ENCODE results near the gene NXF1. TPM values are rescaled to one million over a fixed set of nuclear protein-coding genes. Genes with fewer than 3 reads are reported as not detected.
A peak's percentile ranks its signal among the peaks of the same experiment; 100 is the strongest.

Gene NXF1
- 100 to 1,000 TPM in 1 of 2 experiments, 10 to 100 TPM in 1; 93.6 to 120 TPM for total RNA-seq

GRCh38 chr11:62805076-62805892, at the start of gene NXF1:
TSS of gene NXF1 (minus strand) at chr11:62805440. CDS start at chr11:62805356, 84 bp downstream.
- no peaks in the 10 kb centered on the region for H3K27me3 Mint-ChIP-seq
- CTCF ChIA-PET: interaction anchor here (0.5 to 5.9 kb wide), 13 partner anchors 11 to 100 kb away, joined by 3 to 40 read pairs (median 4); partner anchors contain the start of genes HNRNPUL2, SLC3A2 and TMEM179B
- peaks cover 34% of the 10 kb centered on the region for H3K36me3 Mint-ChIP-seq
- peak within 1 kb of the TSS; percentile 99 for H3K4me3 Mint-ChIP-seq
- H3K4me1 Mint-ChIP-seq: peaks cover 49% of the 10 kb centered on the region
- H3K9me3 Mint-ChIP-seq (ENCODE audit: low read depth): no peaks in the 10 kb centered on the region
- peak; percentile 95 for DNase-seq
- peak; percentile 83 for ATAC-seq
- peak within 1 kb of the TSS; percentile 98 for H3K27ac Mint-ChIP-seq

- Mint-ChIP-seq H3K9me3 (ENCODE audit: low read depth) (no peaks in the 10 kb centered on the region), H3K4me1 (peaks cover 57% of the 10 kb centered on the region), H3K27me3 (peaks cover 3% of the 10 kb centered on the region), H3K4me3 (peak overlapping the region; percentile 93), H3K36me3 (peaks cover 49% of the 10 kb centered on the region), H3K27ac (peak overlapping the region; percentile 91)
- DNase-seq (no peak), ATAC-seq (no peak)
- CTCF ChIA-PET: interaction anchor here (0.6 to 3.8 kb wide), 11 partner anchors 11 to 486 kb away, joined by 3 to 28 read pairs (median 6); partner anchors contain the start of genes SLC3A2, TMEM179B and WDR74
Observed at GRCh38 chr11:62854013-62854824, 49.0 kb upstream of the NXF1 start.

GRCh38 chr11:62853279-62853965, 48.2 kb upstream of the NXF1 start:
- Mint-ChIP-seq H3K27ac (peak overlapping the region; percentile 91), H3K4me1 (peaks cover 52% of the 10 kb centered on the region), H3K4me3 (peak overlapping the region; percentile 93), H3K36me3 (peaks cover 52% of the 10 kb centered on the region), H3K27me3 (peaks cover 3% of the 10 kb centered on the region), H3K9me3 (ENCODE audit: low read depth) (no peaks in the 10 kb centered on the region)
- DNase-seq: no peak
- CTCF ChIA-PET: interaction anchor here (0.6 to 2.8 kb wide), 8 partner anchors 12 to 67 kb away, joined by 3 to 12 read pairs (median 4); partner anchors contain the start of genes TMEM179B and WDR74
- ATAC-seq: no peak

- Mint-ChIP-seq H3K27me3 (peaks cover 3% of the 10 kb centered on the region), H3K4me3 (peak overlapping the region; percentile 93), H3K9me3 (ENCODE audit: low read depth) (no peaks in the 10 kb centered on the region), H3K27ac (peak overlapping the region; percentile 91), H3K4me1 (peaks cover 45% of the 10 kb centered on the region), H3K36me3 (peaks cover 50% of the 10 kb centered on the region)
- ATAC-seq (no peak), DNase-seq (no peak)
- CTCF ChIA-PET: interaction anchor here (1.0 to 2.1 kb wide), 8 partner anchors 9 to 158 kb away, joined by 3 to 12 read pairs (median 3); partner anchors contain the start of genes TMEM179B and ZBTB3
Observed at GRCh38 chr11:62852523-62853188, 47.4 kb upstream of the NXF1 start.

- Mint-ChIP-seq H3K4me1 (peaks cover 39% of the 10 kb centered on the region), H3K27me3 (peaks cover 3% of the 10 kb centered on the region), H3K27ac (peak overlapping the region; percentile 61), H3K4me3 (peak overlapping the region; percentile 15), H3K9me3 (ENCODE audit: low read depth) (no peaks in the 10 kb centered on the region), H3K36me3 (peaks cover 50% of the 10 kb centered on the region)
- DNase-seq (no peak), ATAC-seq (no peak)
- CTCF ChIA-PET: interaction anchor here (1.0 to 1.5 kb wide), 7 partner anchors 9 to 157 kb away, joined by 3 to 4 read pairs (median 3); partner anchors contain the start of gene ZBTB3
Observed at GRCh38 chr11:62851807-62852522, 46.7 kb upstream of the NXF1 start.

- peaks cover 3% of the 10 kb centered on the region for H3K27me3 Mint-ChIP-seq
- peaks cover 48% of the 10 kb centered on the region for H3K36me3 Mint-ChIP-seq
- ATAC-seq (no peak), DNase-seq (no peak)
- CTCF ChIA-PET: interaction anchor here (1.0 to 2.3 kb wide), 7 partner anchors 10 to 157 kb away, joined by 3 to 8 read pairs (median 3); partner anchors contain the start of genes SLC3A2, TMEM179B and ZBTB3
- no peaks in the 10 kb centered on the region for H3K9me3 Mint-ChIP-seq (ENCODE audit: low read depth)
- H3K4me3 Mint-ChIP-seq: peak overlapping the region; percentile 15
- peak overlapping the region; percentile 61 for H3K27ac Mint-ChIP-seq
- H3K4me1 Mint-ChIP-seq: peaks cover 36% of the 10 kb centered on the region
Observed at GRCh38 chr11:62850911-62851806, 45.9 kb upstream of the NXF1 start.

- no peak for ATAC-seq
- no peak overlapping the region for H3K27ac Mint-ChIP-seq
- CTCF ChIA-PET: interaction anchor here (1.0 kb wide), 1 partner anchor 122 kb away, joined by 3 read pairs; no protein-coding TSS in a partner anchor
- no peaks in the 10 kb centered on the region for H3K27me3 Mint-ChIP-seq
- H3K9me3 Mint-ChIP-seq (ENCODE audit: low read depth): no peaks in the 10 kb centered on the region
- peaks cover 19% of the 10 kb centered on the region for H3K4me1 Mint-ChIP-seq
- peaks cover 16% of the 10 kb centered on the region for H3K36me3 Mint-ChIP-seq
- no peak for DNase-seq
- H3K4me3 Mint-ChIP-seq: no peak overlapping the region
Observed at GRCh38 chr11:62847767-62848314, 42.6 kb upstream of the NXF1 start.

- DNase-seq: no peak
- Mint-ChIP-seq H3K4me3 (no peak overlapping the region), H3K27ac (no peak overlapping the region), H3K27me3 (no peaks in the 10 kb centered on the region), H3K36me3 (peaks cover 3% of the 10 kb centered on the region), H3K9me3 (ENCODE audit: low read depth) (no peaks in the 10 kb centered on the region), H3K4me1 (peaks cover 4% of the 10 kb centered on the region)
- CTCF ChIA-PET: interaction anchor here (0.9 kb wide), 1 partner anchor 30 kb away, joined by 3 read pairs; no protein-coding TSS in a partner anchor
- no peak for ATAC-seq
Observed at GRCh38 chr11:62846177-62846576, 40.9 kb upstream of the NXF1 start.

- no peak overlapping the region for H3K27ac Mint-ChIP-seq
- H3K36me3 Mint-ChIP-seq: peaks cover 5% of the 10 kb centered on the region
- no peak for DNase-seq
- ATAC-seq: no peak
- H3K27me3 Mint-ChIP-seq: no peaks in the 10 kb centered on the region
- peaks cover 9% of the 10 kb centered on the region for H3K4me1 Mint-ChIP-seq
- H3K9me3 Mint-ChIP-seq (ENCODE audit: low read depth): no peaks in the 10 kb centered on the region
- CTCF ChIA-PET: interaction anchor here (1.9 to 2.0 kb wide), 2 partner anchors 11 to 58 kb away, joined by 9 to 13 read pairs; no protein-coding TSS in a partner anchor
- no peak overlapping the region for H3K4me3 Mint-ChIP-seq
Observed at GRCh38 chr11:62844154-62844553, 38.9 kb upstream of the NXF1 start.

GRCh38 chr11:62843466-62843865, 38.2 kb upstream of the NXF1 start:
- CTCF ChIA-PET: interaction anchor here (1.5 to 2.0 kb wide), 3 partner anchors 9 to 57 kb away, joined by 3 to 13 read pairs (median 9); no protein-coding TSS in a partner anchor
- no peak overlapping the region for H3K27ac Mint-ChIP-seq
- no peak overlapping the region for H3K4me3 Mint-ChIP-seq
- no peaks in the 10 kb centered on the region for H3K27me3 Mint-ChIP-seq
- DNase-seq (no peak), ATAC-seq (no peak)
- H3K9me3 Mint-ChIP-seq (ENCODE audit: low read depth): no peaks in the 10 kb centered on the region
- H3K36me3 Mint-ChIP-seq: peaks cover 2% of the 10 kb centered on the region
- H3K4me1 Mint-ChIP-seq: peaks cover 13% of the 10 kb centered on the region

Measured in activated CD8-positive, alpha-beta memory T cell treated with anti-CD3 and anti-CD28 coated beads, Interleukin-2, amount 10 ng/mL, durations not matched to agents 7 days and 5 days (primary cell).